ENCODE data around the gene KRT81. TPM values are rescaled to one million over a fixed set of nuclear protein-coding genes. Genes with fewer than 3 reads are reported as not detected.

The KRT81 gene
- total RNA-seq, 1 experiment from 2014 or later = 0.90 TPM

DNA sequence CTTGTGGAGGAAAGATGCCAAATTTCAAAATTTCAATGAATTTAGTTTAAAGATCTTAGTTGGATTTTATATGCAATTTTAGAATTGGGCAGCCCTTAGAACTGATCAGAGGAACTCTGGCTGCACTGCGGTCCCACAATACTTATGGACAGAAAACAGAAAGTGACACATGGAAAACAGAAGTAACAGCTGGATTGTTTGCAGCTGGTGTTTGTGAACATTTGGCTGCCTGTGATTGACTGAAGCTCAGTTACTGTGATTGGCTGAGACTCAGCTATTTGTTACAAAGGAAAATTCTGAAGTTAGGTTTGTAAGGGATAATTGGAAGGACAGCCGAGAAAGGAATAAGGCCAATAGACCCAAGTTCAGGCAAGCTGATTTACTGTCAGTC lies 26.9 kb downstream of the KRT81 start:
- ChIA-PET CTCF (no interaction called here), POLR2A (no interaction called here)
- H3K36me3 ChIP-seq (ENCODE audit: control insufficient read depth, insufficient read depth, low read length) = no peaks in the 10 kb centered on the region
- H3K27ac ChIP-seq (ENCODE audit: low read length) = no peak overlapping the region; the same call in 1 of the 2 replicates
- no peaks in the 10 kb centered on the region for H3K27me3 ChIP-seq (ENCODE audit: control insufficient read depth, insufficient read depth, low read length)
- H3K9me3 ChIP-seq (ENCODE audit: control insufficient read depth, insufficient read depth, low read depth, low read length) = no peaks in the 10 kb centered on the region
- no TSS peak for BruUV-seq (replicated peaks)
- no peaks in the 10 kb centered on the region for H3K4me1 ChIP-seq (ENCODE audit: control insufficient read depth, insufficient read depth, low read length)
- no peak overlapping the region for H3K4me3 ChIP-seq (ENCODE audit: low read depth in 2 of 2, low read length in 2 of 2)
- in situ Hi-C loops (cut with HindIII; ENCODE audit: low pct_unique_long_range_greater_than_20kb, low sequenced_read_pairs) = no loop called here
- intact Hi-C loops (cut with micrococcal nuclease; ENCODE audit: unreplicated experiment) = no loop called here
- ATAC-seq (no peak), DNase-seq (ENCODE audit: low read depth, low spot score) (no peak)
- TF ChIP-seq, protein P1, sequence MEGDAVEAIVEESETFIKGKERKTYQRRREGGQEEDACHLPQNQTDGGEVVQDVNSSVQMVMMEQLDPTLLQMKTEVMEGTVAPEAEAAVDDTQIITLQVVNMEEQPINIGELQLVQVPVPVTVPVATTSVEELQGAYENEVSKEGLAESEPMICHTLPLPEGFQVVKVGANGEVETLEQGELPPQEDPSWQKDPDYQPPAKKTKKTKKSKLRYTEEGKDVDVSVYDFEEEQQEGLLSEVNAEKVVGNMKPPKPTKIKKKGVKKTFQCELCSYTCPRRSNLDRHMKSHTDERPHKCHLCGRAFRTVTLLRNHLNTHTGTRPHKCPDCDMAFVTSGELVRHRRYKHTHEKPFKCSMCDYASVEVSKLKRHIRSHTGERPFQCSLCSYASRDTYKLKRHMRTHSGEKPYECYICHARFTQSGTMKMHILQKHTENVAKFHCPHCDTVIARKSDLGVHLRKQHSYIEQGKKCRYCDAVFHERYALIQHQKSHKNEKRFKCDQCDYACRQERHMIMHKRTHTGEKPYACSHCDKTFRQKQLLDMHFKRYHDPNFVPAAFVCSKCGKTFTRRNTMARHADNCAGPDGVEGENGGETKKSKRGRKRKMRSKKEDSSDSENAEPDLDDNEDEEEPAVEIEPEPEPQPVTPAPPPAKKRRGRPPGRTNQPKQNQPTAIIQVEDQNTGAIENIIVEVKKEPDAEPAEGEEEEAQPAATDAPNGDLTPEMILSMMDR (IDR thresholded peaks at IDR 0.05) = no peak
- TF ChIP-seq, protein P2, sequence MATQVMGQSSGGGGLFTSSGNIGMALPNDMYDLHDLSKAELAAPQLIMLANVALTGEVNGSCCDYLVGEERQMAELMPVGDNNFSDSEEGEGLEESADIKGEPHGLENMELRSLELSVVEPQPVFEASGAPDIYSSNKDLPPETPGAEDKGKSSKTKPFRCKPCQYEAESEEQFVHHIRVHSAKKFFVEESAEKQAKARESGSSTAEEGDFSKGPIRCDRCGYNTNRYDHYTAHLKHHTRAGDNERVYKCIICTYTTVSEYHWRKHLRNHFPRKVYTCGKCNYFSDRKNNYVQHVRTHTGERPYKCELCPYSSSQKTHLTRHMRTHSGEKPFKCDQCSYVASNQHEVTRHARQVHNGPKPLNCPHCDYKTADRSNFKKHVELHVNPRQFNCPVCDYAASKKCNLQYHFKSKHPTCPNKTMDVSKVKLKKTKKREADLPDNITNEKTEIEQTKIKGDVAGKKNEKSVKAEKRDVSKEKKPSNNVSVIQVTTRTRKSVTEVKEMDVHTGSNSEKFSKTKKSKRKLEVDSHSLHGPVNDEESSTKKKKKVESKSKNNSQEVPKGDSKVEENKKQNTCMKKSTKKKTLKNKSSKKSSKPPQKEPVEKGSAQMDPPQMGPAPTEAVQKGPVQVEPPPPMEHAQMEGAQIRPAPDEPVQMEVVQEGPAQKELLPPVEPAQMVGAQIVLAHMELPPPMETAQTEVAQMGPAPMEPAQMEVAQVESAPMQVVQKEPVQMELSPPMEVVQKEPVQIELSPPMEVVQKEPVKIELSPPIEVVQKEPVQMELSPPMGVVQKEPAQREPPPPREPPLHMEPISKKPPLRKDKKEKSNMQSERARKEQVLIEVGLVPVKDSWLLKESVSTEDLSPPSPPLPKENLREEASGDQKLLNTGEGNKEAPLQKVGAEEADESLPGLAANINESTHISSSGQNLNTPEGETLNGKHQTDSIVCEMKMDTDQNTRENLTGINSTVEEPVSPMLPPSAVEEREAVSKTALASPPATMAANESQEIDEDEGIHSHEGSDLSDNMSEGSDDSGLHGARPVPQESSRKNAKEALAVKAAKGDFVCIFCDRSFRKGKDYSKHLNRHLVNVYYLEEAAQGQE (IDR thresholded peaks at IDR 0.05; ENCODE audit: insufficient read depth in 1 of 2, low read depth in 2 of 2, low read length in 1 of 2) = no peak
- TF ChIP-seq POLR2AphosphoS5 (IDR thresholded peaks at IDR 0.05; ENCODE audit: low read depth, low read length) = no peak
- no peak for TF ChIP-seq TCF7L2 (IDR thresholded peaks at IDR 0.05; ENCODE audit: low read depth, low read length)
- no peak for TF ChIP-seq SIN3A (IDR thresholded peaks at IDR 0.05; ENCODE audit: borderline replicate concordance, insufficient read depth, low read depth, low read length)

DNA sequence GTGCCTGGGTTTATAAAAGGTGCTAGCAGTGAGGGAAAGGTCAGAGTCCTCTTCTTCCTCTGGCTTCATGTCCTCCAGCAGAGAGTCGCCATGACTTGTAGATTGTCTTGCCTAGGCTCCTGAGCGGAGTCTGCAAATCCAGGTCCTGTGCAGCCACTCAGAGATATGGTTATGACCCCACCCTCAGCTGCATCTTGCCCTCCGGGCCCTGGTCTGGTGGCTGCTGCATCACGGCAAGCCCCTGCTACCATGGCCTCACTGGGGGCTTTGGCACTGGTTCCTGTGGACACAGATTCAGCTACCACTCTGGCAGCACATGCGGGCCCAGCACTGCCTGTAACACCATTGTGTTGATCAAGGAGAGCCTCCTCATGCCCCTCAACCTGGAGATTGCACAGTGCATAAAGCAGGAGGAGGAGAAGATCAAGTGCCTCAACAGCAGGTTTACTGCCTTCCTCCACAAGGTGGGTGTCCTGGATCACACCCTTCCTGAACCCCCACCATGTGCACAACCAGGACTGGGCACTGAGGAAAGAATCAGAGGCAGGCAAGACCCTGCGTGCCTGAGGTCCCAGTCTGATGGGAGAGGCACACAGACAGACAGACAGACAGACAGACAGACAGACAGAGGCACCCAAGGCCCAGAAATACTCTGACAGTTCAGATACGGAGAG lies 27.4 kb downstream of the KRT81 start:
- Histone ChIP-seq H3K27me3 (ENCODE audit: control insufficient read depth, insufficient read depth, low read length) (no peaks in the 10 kb centered on the region), H3K9me3 (ENCODE audit: control insufficient read depth, insufficient read depth, low read depth, low read length) (no peaks in the 10 kb centered on the region), H3K4me1 (ENCODE audit: control insufficient read depth, insufficient read depth, low read length) (no peaks in the 10 kb centered on the region), H3K4me3 (ENCODE audit: low read depth in 2 of 2, low read length in 2 of 2) (no peak overlapping the region), H3K36me3 (ENCODE audit: control insufficient read depth, insufficient read depth, low read length) (no peaks in the 10 kb centered on the region), H3K27ac (ENCODE audit: low read length) (peak overlapping the region; percentile 11; the same call in 1 of the 2 replicates)
- ChIA-PET POLR2A (no interaction called here), CTCF (no interaction called here)
- DNase-seq (ENCODE audit: low read depth, low spot score) (no peak), ATAC-seq (no peak)
- no TSS peak for BruUV-seq (replicated peaks)
- no peak for TF ChIP-seq POLR2AphosphoS5 (IDR thresholded peaks at IDR 0.05; ENCODE audit: low read depth, low read length)
- TF ChIP-seq SIN3A (IDR thresholded peaks at IDR 0.05; ENCODE audit: borderline replicate concordance, insufficient read depth, low read depth, low read length) = no peak
- TF ChIP-seq, protein P1 (IDR thresholded peaks at IDR 0.05) = no peak
- TF ChIP-seq, protein P2 (IDR thresholded peaks at IDR 0.05; ENCODE audit: insufficient read depth in 1 of 2, low read depth in 2 of 2, low read length in 1 of 2) = no peak
- TF ChIP-seq TCF7L2 (IDR thresholded peaks at IDR 0.05; ENCODE audit: low read depth, low read length) = no peak
- in situ Hi-C loops (cut with HindIII; ENCODE audit: low pct_unique_long_range_greater_than_20kb, low sequenced_read_pairs) = no loop called here
- intact Hi-C loops (cut with micrococcal nuclease; ENCODE audit: unreplicated experiment) = no loop called here

Measured in Panc1 (cell line).